ENCODE results near the gene NAV2. TPM values are rescaled to one million over a fixed set of nuclear protein-coding genes. Genes with fewer than 3 reads are reported as not detected.
"Not testable (repeated sequence)": the region's sequence is repeated elsewhere in the genome, so short reads cannot be mapped to it uniquely, and the experiment has no call there.

The NAV2 gene
- total and polyA plus RNA-seq, 2 donors = 2.0 to 5.8 TPM

GRCh38 chr11:19895037-19895436 is 182.4 kb downstream of the NAV2 start:
- H3K4me1 ChIP-seq (ENCODE audit: control insufficient read depth in 2 of 2, insufficient read depth in 2 of 2, low read length in 2 of 2); H3K4me3 ChIP-seq (ENCODE audit: low read length in 2 of 2); H3K9me3 ChIP-seq (ENCODE audit: control insufficient read depth in 2 of 2, insufficient read depth in 1 of 2, low read length in 1 of 2); H3K27me3 ChIP-seq (ENCODE audit: control insufficient read depth in 2 of 2, insufficient read depth in 1 of 2, low read length in 1 of 2); H3K27ac ChIP-seq (ENCODE audit: low read depth in 1 of 2, low read length in 1 of 2); H3K36me3 ChIP-seq (ENCODE audit: control insufficient read depth in 2 of 2, insufficient read depth in 2 of 2, low read length in 1 of 2); DNase-seq (ENCODE audit: low read depth in 6 of 9, low spot score in 9 of 9): not testable (repeated sequence)
- WGBS = 95% methylated on average over 3 of the region's 3 CpGs

DNA sequence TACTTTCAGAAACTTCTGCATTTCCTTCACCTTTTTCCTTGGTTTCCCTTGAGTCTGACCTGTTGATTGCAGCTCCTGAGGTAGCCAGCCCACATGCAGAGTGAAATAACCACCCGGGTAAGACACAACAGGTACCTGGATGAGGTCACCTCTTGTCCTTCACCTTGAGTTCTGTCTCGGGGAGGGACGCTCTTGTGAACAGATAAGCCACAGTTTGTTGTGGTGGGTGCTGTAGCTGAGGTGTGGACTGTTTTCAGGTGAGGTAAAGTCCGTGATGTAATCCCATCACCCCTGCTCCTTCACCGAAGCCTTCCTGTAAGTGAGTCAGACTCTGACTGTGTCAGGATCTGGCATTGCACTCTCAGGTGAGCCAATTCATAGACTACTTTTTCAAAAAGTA is 183.1 kb downstream of the NAV2 start:
- Histone ChIP-seq H3K9me3 (ENCODE audit: control insufficient read depth in 2 of 2, insufficient read depth in 1 of 2, low read length in 1 of 2) (no peaks in the 10 kb centered on the region), H3K4me3 (ENCODE audit: low read length in 2 of 2) (no peak overlapping the region), H3K36me3 (ENCODE audit: control insufficient read depth in 2 of 2, insufficient read depth in 2 of 2, low read length in 1 of 2) (no peaks in the 10 kb centered on the region), H3K27ac (ENCODE audit: low read depth in 1 of 2, low read length in 1 of 2) (no peak overlapping the region), H3K27me3 (ENCODE audit: control insufficient read depth in 2 of 2, insufficient read depth in 1 of 2, low read length in 1 of 2) (no peaks in the 10 kb centered on the region), H3K4me1 (ENCODE audit: control insufficient read depth in 2 of 2, insufficient read depth in 2 of 2, low read length in 2 of 2) (no peaks in the 10 kb centered on the region)
- no peak for DNase-seq (ENCODE audit: low read depth in 6 of 9, low spot score in 9 of 9)
- WGBS = 93% methylated on average over 5 of the region's 5 CpGs

- no peaks in the 10 kb centered on the region for H3K4me1 ChIP-seq (ENCODE audit: control insufficient read depth in 2 of 2, insufficient read depth in 2 of 2, low read length in 2 of 2)
- no peak overlapping the region for H3K27ac ChIP-seq (ENCODE audit: low read depth in 1 of 2, low read length in 1 of 2)
- no peaks in the 10 kb centered on the region for H3K27me3 ChIP-seq (ENCODE audit: control insufficient read depth in 2 of 2, insufficient read depth in 1 of 2, low read length in 1 of 2)
- WGBS = 93% methylated on average over 1 of the region's 1 CpG
- no peaks in the 10 kb centered on the region for H3K9me3 ChIP-seq (ENCODE audit: control insufficient read depth in 2 of 2, insufficient read depth in 1 of 2, low read length in 1 of 2)
- DNase-seq (ENCODE audit: low read depth in 6 of 9, low spot score in 9 of 9) = peak; percentile 7 to 48 (median 11)
- no peak overlapping the region for H3K4me3 ChIP-seq (ENCODE audit: low read length in 2 of 2)
- no peaks in the 10 kb centered on the region for H3K36me3 ChIP-seq (ENCODE audit: control insufficient read depth in 2 of 2, insufficient read depth in 2 of 2, low read length in 1 of 2)
These were observed 191.0 kb downstream of the NAV2 start for GRCh38 chr11:19903620-19904069.

DNA sequence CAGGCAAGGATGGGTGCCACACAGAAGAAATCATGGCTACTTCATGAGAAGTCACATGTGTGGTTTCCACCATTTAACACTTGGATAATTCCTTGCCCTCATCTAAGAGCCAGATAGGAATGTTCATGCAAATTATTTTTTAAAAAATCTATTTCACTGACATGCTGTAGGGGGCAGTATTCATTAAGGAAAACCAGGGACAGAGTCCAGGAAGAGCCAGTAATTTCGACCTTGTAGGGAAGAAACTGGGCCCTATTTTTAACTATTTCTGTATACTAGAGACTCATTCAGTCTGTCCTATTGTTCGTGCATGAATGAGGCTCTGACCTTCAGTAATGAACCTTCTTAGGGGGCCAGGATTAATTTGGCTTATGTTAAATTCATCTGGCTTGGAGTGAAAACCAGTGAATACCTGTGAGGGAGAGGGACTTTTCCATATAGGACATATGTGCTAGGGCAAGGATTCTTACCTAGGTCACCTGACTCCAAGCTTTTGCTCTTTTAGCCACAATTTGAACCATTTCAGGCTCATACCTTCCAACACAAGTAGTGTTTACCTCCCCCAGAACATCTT is 192.7 kb downstream of the NAV2 start:
- H3K36me3 ChIP-seq (ENCODE audit: control insufficient read depth in 2 of 2, insufficient read depth in 2 of 2, low read length in 1 of 2) = no peaks in the 10 kb centered on the region
- DNase-seq (ENCODE audit: low read depth in 6 of 9, low spot score in 9 of 9) = no peak
- no peaks in the 10 kb centered on the region for H3K4me1 ChIP-seq (ENCODE audit: control insufficient read depth in 2 of 2, insufficient read depth in 2 of 2, low read length in 2 of 2)
- H3K4me3 ChIP-seq (ENCODE audit: low read length in 2 of 2) = no peak overlapping the region
- WGBS = 41% methylated on average over 2 of the region's 2 CpGs
- no peaks in the 10 kb centered on the region for H3K9me3 ChIP-seq (ENCODE audit: control insufficient read depth in 2 of 2, insufficient read depth in 1 of 2, low read length in 1 of 2)
- no peak overlapping the region for H3K27ac ChIP-seq (ENCODE audit: low read depth in 1 of 2, low read length in 1 of 2)
- no peaks in the 10 kb centered on the region for H3K27me3 ChIP-seq (ENCODE audit: control insufficient read depth in 2 of 2, insufficient read depth in 1 of 2, low read length in 1 of 2)

DNA sequence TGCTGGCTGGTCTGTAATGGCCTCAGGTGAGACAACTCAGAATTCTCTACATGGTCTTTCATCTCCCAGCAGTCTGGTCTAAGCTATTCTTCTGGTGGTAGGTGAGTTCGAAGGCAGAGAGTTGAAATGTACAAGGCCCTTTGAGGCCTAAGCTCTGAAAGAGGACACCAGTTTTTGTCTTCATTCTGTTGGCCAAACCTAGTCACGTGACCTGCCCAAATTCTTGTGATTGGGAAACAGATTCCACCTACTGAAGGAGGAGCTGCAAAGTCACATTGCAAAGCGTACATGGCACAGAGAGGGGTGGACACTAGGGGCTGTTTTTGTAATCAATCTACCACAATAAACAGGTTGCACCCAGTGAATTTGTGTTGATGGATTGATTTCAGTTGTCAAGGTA is 193.5 kb downstream of the NAV2 start:
- Histone ChIP-seq H3K9me3 (ENCODE audit: control insufficient read depth in 2 of 2, insufficient read depth in 1 of 2, low read length in 1 of 2) (no peaks in the 10 kb centered on the region), H3K27ac (ENCODE audit: low read depth in 1 of 2, low read length in 1 of 2) (no peak overlapping the region), H3K4me1 (ENCODE audit: control insufficient read depth in 2 of 2, insufficient read depth in 2 of 2, low read length in 2 of 2) (no peaks in the 10 kb centered on the region), H3K4me3 (ENCODE audit: low read length in 2 of 2) (no peak overlapping the region), H3K27me3 (ENCODE audit: control insufficient read depth in 2 of 2, insufficient read depth in 1 of 2, low read length in 1 of 2) (no peaks in the 10 kb centered on the region), H3K36me3 (ENCODE audit: control insufficient read depth in 2 of 2, insufficient read depth in 2 of 2, low read length in 1 of 2) (no peaks in the 10 kb centered on the region)
- no peak for DNase-seq (ENCODE audit: low read depth in 6 of 9, low spot score in 9 of 9)
- WGBS = 92% methylated on average over 3 of the region's 3 CpGs

- Histone ChIP-seq H3K27me3 (ENCODE audit: control insufficient read depth in 2 of 2, insufficient read depth in 1 of 2, low read length in 1 of 2) (no peaks in the 10 kb centered on the region), H3K27ac (ENCODE audit: low read depth in 1 of 2, low read length in 1 of 2) (no peak overlapping the region), H3K9me3 (ENCODE audit: control insufficient read depth in 2 of 2, insufficient read depth in 1 of 2, low read length in 1 of 2) (no peaks in the 10 kb centered on the region), H3K36me3 (ENCODE audit: control insufficient read depth in 2 of 2, insufficient read depth in 2 of 2, low read length in 1 of 2) (no peaks in the 10 kb centered on the region), H3K4me1 (ENCODE audit: control insufficient read depth in 2 of 2, insufficient read depth in 2 of 2, low read length in 2 of 2) (no peaks in the 10 kb centered on the region), H3K4me3 (ENCODE audit: low read length in 2 of 2) (no peak overlapping the region)
- no peak for DNase-seq (ENCODE audit: low read depth in 6 of 9, low spot score in 9 of 9)
- WGBS = 94% methylated on average over 5 of the region's 5 CpGs
These were observed 194.5 kb downstream of the NAV2 start for GRCh38 chr11:19907008-19907579.

GRCh38 chr11:19907839-19908238 is 195.2 kb downstream of the NAV2 start:
- no peaks in the 10 kb centered on the region for H3K4me1 ChIP-seq (ENCODE audit: control insufficient read depth in 2 of 2, insufficient read depth in 2 of 2, low read length in 2 of 2)
- no peaks in the 10 kb centered on the region for H3K9me3 ChIP-seq (ENCODE audit: control insufficient read depth in 2 of 2, insufficient read depth in 1 of 2, low read length in 1 of 2)
- 90% methylated on average over 4 of the region's 4 CpGs for WGBS
- H3K27me3 ChIP-seq (ENCODE audit: control insufficient read depth in 2 of 2, insufficient read depth in 1 of 2, low read length in 1 of 2) = no peaks in the 10 kb centered on the region
- H3K36me3 ChIP-seq (ENCODE audit: control insufficient read depth in 2 of 2, insufficient read depth in 2 of 2, low read length in 1 of 2) = no peaks in the 10 kb centered on the region
- H3K4me3 ChIP-seq (ENCODE audit: low read length in 2 of 2) = no peak overlapping the region
- DNase-seq (ENCODE audit: low read depth in 6 of 9, low spot score in 9 of 9) = no peak
- H3K27ac ChIP-seq (ENCODE audit: low read depth in 1 of 2, low read length in 1 of 2) = no peak overlapping the region

DNA sequence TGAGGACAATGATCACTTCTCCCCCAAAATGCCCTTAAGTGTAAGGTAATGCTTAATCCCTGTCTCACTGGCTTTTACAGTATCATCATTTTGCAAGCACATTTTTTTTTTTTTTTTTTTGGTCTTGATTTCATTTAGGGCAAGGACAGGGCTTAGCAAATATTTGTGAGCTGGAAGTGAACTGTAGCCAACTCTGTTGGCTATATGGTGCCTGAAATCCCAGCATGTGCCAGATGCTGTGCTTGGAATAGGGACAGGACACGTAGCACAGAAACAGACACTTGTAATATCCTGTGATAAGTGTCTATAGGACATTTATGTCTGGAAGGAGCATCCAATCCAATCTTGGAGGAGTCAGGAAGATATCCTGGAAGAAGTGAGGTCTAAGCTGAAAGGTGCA is 198.3 kb downstream of the NAV2 start:
- H3K27me3 ChIP-seq (ENCODE audit: control insufficient read depth in 2 of 2, insufficient read depth in 1 of 2, low read length in 1 of 2) = no peaks in the 10 kb centered on the region
- no peaks in the 10 kb centered on the region for H3K9me3 ChIP-seq (ENCODE audit: control insufficient read depth in 2 of 2, insufficient read depth in 1 of 2, low read length in 1 of 2)
- H3K27ac ChIP-seq (ENCODE audit: low read depth in 1 of 2, low read length in 1 of 2) = no peak overlapping the region
- no peaks in the 10 kb centered on the region for H3K36me3 ChIP-seq (ENCODE audit: control insufficient read depth in 2 of 2, insufficient read depth in 2 of 2, low read length in 1 of 2)
- no peaks in the 10 kb centered on the region for H3K4me1 ChIP-seq (ENCODE audit: control insufficient read depth in 2 of 2, insufficient read depth in 2 of 2, low read length in 2 of 2)
- WGBS = 90% methylated on average over 1 of the region's 1 CpG
- no peak overlapping the region for H3K4me3 ChIP-seq (ENCODE audit: low read length in 2 of 2)
- DNase-seq (ENCODE audit: low read depth in 6 of 9, low spot score in 9 of 9) = no peak

DNA sequence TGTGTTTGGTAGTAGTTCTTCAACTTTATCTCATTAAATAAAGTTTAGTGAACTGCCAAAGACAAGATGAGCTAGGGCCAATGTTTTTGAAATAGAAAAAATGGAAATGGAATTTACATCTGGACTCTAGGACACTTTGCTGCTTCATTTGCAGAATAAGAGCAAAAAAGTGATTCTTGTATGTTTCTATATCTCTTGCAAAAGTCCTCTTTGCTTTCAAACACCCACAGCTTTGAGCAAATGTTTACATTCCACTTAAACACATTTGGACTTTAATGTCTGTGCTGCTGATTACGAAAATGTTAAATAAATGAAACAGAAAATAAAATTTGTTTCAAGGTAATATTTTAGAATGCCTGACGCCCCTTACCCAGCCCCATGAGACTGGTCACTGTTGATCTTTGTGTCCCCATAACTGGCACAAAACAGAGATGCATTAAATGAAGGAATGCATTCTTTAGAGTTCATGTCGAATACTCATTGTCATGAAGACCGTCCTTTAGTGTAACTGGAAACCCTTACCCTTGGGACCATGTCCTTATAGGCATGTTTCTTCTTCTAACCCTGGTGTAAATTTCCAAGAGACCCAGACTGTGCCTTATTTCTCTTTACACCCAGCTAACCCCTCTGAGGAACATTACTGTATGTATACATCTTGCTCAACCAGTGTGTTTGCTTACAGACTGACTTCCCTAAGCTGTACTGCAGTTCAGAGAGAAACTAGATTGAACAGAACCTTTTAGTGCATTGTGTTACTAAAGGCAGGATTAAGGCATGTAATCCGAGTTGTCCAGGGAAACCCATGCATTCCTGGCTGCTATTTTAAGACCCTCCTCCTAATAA is 199.7 kb downstream of the NAV2 start:
- H3K27me3 ChIP-seq (ENCODE audit: control insufficient read depth in 2 of 2, insufficient read depth in 1 of 2, low read length in 1 of 2) = no peaks in the 10 kb centered on the region
- DNase-seq (ENCODE audit: low read depth in 6 of 9, low spot score in 9 of 9) = no peak
- H3K27ac ChIP-seq (ENCODE audit: low read depth in 1 of 2, low read length in 1 of 2) = no peak overlapping the region
- no peak overlapping the region for H3K4me3 ChIP-seq (ENCODE audit: low read length in 2 of 2)
- no peaks in the 10 kb centered on the region for H3K9me3 ChIP-seq (ENCODE audit: control insufficient read depth in 2 of 2, insufficient read depth in 1 of 2, low read length in 1 of 2)
- no peaks in the 10 kb centered on the region for H3K36me3 ChIP-seq (ENCODE audit: control insufficient read depth in 2 of 2, insufficient read depth in 2 of 2, low read length in 1 of 2)
- WGBS = 85% methylated on average over 5 of the region's 5 CpGs
- H3K4me1 ChIP-seq (ENCODE audit: control insufficient read depth in 2 of 2, insufficient read depth in 2 of 2, low read length in 2 of 2) = no peaks in the 10 kb centered on the region

Measured in thymus (tissue), 11 donors.